K562 (cell line): Measurements from ENCODE around the gene HEMGN. TPM values are rescaled to one million over a fixed set of nuclear protein-coding genes. Genes with fewer than 3 reads are reported as not detected.

Source experiments
- ETV5 ChIP-seq: sonication (generic); formaldehyde crosslinking; IDR thresholded peaks from 2 replicates; pipeline ENCODE4 v1.4.0; 2020; ENCODE audit warnings: low read depth, mild to moderate bottlenecking, missing genetic modification reagents
- HNRNPL ChIP-seq: fragments of 200-400 bp; formaldehyde crosslinking; IDR thresholded peaks from 2 replicates; pipeline ENCODE4 v1.6.1; 2017; ENCODE audit warnings: low read depth, mild to moderate bottlenecking, low read length
- KAT7 ChIP-seq: sonication (generic); formaldehyde crosslinking; IDR thresholded peaks from 2 replicates; pipeline ENCODE4 v1.8.0; 2022; ENCODE audit warnings: missing genetic modification reagents, mild to moderate bottlenecking, borderline replicate concordance
- NFRKB ChIP-seq: fragments of 450-650 bp; IDR thresholded peaks from 2 replicates; pipeline ENCODE4 v1.6.1; 2016; ENCODE audit warnings: low read depth
- POLR2B ChIP-seq: fragments of 450-650 bp; IDR thresholded peaks from 2 replicates; pipeline ENCODE4 v1.6.1; 2018; ENCODE audit warnings: low read depth; ENCODE audit not compliant: partially characterized antibody
- POLR3A ChIP-seq: IDR thresholded peaks from 2 replicates; pipeline ENCODE4 v1.6.1; 2011; ENCODE audit warnings: borderline replicate concordance, mild to moderate bottlenecking, moderate library complexity; ENCODE audit not compliant: insufficient read length, insufficient read depth; ENCODE audit errors: extremely low read depth
- POU5F1 ChIP-seq: fragments of 150-350 bp; IDR thresholded peaks from 2 replicates; pipeline ENCODE4 v1.6.1; 2014; ENCODE audit warnings: borderline replicate concordance, low read length, low read depth, mild to moderate bottlenecking; ENCODE audit not compliant: partially characterized antibody
- RERE ChIP-seq: sonication (generic); formaldehyde crosslinking; IDR thresholded peaks from 2 replicates; pipeline ENCODE4 v1.8.0; 2023; ENCODE audit warnings: missing genetic modification reagents, mild to moderate bottlenecking, borderline replicate concordance
- SMARCA5 ChIP-seq: fragments of 450-650 bp; IDR thresholded peaks from 2 replicates; pipeline ENCODE4 v1.6.1; 2016
- polyA plus RNA-seq, 8 experiments: library from polyadenylated mRNA; depleted of rRNA in 4 of 8; stranded (reverse) in 5 of 8; unstranded in 3 of 8; fragments of >200 nt; fragmentation: Nextera tagmentation in 2 of 8; fragmentation: Illumina TruSeq in 1 of 8; extraction: Ambion mirVana in 2 of 8; extraction: Trizol in 1 of 8; gene quantifications; 2 replicates each; pipeline versions ENCODE4 v1.2.1 to v1.2.3, GENCODE V29; 2011 to 2014; ENCODE audit warnings: inconsistent platforms in 1 of 8, missing spikeins in 1 of 8
- total RNA-seq, 7 experiments: library from RNA; depleted of rRNA in 6 of 7; stranded (reverse); fragments of >200 nt in 6 of 7; fragmentation: Illumina TruSeq in 2 of 7; extraction: Trizol in 2 of 7; gene quantifications; 2 replicates each; pipeline versions ENCODE4 v1.2.1 to v1.2.3, GENCODE V29; 2011 to 2021; ENCODE audit warnings: low replicate concordance in 1 of 7
- TF ChIP-seq, protein P1 (sequence below): fragments of 450-650 bp; IDR thresholded peaks from 2 replicates; pipeline ENCODE4 v1.6.1; 2017; ENCODE audit warnings: mild to moderate bottlenecking, moderate library complexity
- TF ChIP-seq, protein P2 (sequence below): sonication (generic); formaldehyde crosslinking; IDR thresholded peaks from 2 replicates; pipeline ENCODE4 v1.8.0; 2022; ENCODE audit warnings: mild to moderate bottlenecking, missing genetic modification reagents
- TF ChIP-seq, protein P3 (sequence below): fragments of 250-450 bp; sonication (Bioruptor Pico); IDR thresholded peaks from 2 replicates; pipeline ENCODE4 v1.5.0; 2022; ENCODE audit warnings: mild to moderate bottlenecking

HEMGN gene
- total and polyA plus RNA-seq, 9 of the 15 experiments (the other 6 are each of a cell fraction or from before 2014, with no cell fraction given) = 56.3 to 258 (median 137) TPM

GRCh38 chr9:97982683-97983588 is 45.0 kb upstream of the HEMGN start, which contains the start of gene ANP32B (continued):
- TF ChIP-seq POLR3A = no peak
- peak; percentile 81; the same call in 1 of the 2 replicates for TF ChIP-seq ETV5
- TF ChIP-seq KAT7 = peak; percentile 96; the same call in 1 of the 2 replicates
- TF ChIP-seq, protein P1, sequence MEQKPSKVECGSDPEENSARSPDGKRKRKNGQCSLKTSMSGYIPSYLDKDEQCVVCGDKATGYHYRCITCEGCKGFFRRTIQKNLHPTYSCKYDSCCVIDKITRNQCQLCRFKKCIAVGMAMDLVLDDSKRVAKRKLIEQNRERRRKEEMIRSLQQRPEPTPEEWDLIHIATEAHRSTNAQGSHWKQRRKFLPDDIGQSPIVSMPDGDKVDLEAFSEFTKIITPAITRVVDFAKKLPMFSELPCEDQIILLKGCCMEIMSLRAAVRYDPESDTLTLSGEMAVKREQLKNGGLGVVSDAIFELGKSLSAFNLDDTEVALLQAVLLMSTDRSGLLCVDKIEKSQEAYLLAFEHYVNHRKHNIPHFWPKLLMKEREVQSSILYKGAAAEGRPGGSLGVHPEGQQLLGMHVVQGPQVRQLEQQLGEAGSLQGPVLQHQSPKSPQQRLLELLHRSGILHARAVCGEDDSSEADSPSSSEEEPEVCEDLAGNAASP = no peak
- TF ChIP-seq SMARCA5 = no peak
- TF ChIP-seq POLR2B = peak; percentile 84
- TF ChIP-seq NFRKB = peak; percentile 96
- no peak for TF ChIP-seq POU5F1
- 0 out of 2 replicates have a peak, but pooled peaks have one; percentile 78 for TF ChIP-seq RERE (CRISPR knock-in tag)
- TF ChIP-seq HNRNPL = no peak
- TF ChIP-seq, protein P2, sequence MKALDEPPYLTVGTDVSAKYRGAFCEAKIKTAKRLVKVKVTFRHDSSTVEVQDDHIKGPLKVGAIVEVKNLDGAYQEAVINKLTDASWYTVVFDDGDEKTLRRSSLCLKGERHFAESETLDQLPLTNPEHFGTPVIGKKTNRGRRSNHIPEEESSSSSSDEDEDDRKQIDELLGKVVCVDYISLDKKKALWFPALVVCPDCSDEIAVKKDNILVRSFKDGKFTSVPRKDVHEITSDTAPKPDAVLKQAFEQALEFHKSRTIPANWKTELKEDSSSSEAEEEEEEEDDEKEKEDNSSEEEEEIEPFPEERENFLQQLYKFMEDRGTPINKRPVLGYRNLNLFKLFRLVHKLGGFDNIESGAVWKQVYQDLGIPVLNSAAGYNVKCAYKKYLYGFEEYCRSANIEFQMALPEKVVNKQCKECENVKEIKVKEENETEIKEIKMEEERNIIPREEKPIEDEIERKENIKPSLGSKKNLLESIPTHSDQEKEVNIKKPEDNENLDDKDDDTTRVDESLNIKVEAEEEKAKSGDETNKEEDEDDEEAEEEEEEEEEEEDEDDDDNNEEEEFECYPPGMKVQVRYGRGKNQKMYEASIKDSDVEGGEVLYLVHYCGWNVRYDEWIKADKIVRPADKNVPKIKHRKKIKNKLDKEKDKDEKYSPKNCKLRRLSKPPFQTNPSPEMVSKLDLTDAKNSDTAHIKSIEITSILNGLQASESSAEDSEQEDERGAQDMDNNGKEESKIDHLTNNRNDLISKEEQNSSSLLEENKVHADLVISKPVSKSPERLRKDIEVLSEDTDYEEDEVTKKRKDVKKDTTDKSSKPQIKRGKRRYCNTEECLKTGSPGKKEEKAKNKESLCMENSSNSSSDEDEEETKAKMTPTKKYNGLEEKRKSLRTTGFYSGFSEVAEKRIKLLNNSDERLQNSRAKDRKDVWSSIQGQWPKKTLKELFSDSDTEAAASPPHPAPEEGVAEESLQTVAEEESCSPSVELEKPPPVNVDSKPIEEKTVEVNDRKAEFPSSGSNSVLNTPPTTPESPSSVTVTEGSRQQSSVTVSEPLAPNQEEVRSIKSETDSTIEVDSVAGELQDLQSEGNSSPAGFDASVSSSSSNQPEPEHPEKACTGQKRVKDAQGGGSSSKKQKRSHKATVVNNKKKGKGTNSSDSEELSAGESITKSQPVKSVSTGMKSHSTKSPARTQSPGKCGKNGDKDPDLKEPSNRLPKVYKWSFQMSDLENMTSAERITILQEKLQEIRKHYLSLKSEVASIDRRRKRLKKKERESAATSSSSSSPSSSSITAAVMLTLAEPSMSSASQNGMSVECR (CRISPR knock-in tag) = peak; percentile 78
- TF ChIP-seq, protein P3, sequence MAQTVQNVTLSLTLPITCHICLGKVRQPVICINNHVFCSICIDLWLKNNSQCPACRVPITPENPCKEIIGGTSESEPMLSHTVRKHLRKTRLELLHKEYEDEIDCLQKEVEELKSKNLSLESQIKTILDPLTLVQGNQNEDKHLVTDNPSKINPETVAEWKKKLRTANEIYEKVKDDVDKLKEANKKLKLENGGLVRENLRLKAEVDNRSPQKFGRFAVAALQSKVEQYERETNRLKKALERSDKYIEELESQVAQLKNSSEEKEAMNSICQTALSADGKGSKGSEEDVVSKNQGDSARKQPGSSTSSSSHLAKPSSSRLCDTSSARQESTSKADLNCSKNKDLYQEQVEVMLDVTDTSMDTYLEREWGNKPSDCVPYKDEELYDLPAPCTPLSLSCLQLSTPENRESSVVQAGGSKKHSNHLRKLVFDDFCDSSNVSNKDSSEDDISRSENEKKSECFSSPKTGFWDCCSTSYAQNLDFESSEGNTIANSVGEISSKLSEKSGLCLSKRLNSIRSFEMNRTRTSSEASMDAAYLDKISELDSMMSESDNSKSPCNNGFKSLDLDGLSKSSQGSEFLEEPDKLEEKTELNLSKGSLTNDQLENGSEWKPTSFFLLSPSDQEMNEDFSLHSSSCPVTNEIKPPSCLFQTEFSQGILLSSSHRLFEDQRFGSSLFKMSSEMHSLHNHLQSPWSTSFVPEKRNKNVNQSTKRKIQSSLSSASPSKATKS = no peak
